Astrocyte of the spinal cord (primary cell): ENCODE results near the gene IMPA2.

Source experiments
- DNase-seq: peaks from one replicate; pipeline ENCODE4 v3.0.0; 2011; ENCODE audit warnings: low read depth, low spot score
- H3K4me3 ChIP-seq: 2 replicates; pipeline ENCODE4 v1.5.1; 2011; ENCODE audit warnings: low read depth, mild to moderate bottlenecking, low read length, moderate library complexity
- CTCF ChIP-seq: IDR thresholded peaks from 2 replicates; pipeline ENCODE4 v1.5.1; 2012; ENCODE audit warnings: low read depth, mild to moderate bottlenecking, low read length, inconsistent platforms
- in situ Hi-C: cut with HindIII; loops from 2 replicates; pipeline ENCODE4 v1.10.0; 2017; ENCODE audit warnings: low sequenced_read_pairs

The IMPA2 gene

GRCh38 chr18:12014521-12015415 is 33.5 kb downstream of the IMPA2 start:
- no peak for DNase-seq

GRCh38 chr18:12015416-12016062 is 34.2 kb downstream of the IMPA2 start:
- H3K4me3 ChIP-seq = no peak overlapping the region
- in situ Hi-C loops = no loop called here
- no peak for TF ChIP-seq CTCF
- DNase-seq = peak; percentile 46

More at GRCh38 chr18:12014521-12015415, 33.5 kb downstream of the IMPA2 start:
- TF ChIP-seq CTCF = no peak
- in situ Hi-C loops = no loop called here
- no peak overlapping the region for H3K4me3 ChIP-seq

GRCh38 chr18:12017081-12017480 is 35.8 kb downstream of the IMPA2 start:
- in situ Hi-C loops = no loop called here
- TF ChIP-seq CTCF = no peak
- H3K4me3 ChIP-seq = no peak overlapping the region
- DNase-seq = no peak

GRCh38 chr18:12018861-12019260 is 37.6 kb downstream of the IMPA2 start:
- H3K4me3 ChIP-seq = no peak overlapping the region
- no peak for DNase-seq
- TF ChIP-seq CTCF = no peak
- in situ Hi-C loops = no loop called here

- in situ Hi-C loops = no loop called here
- TF ChIP-seq CTCF = no peak
- DNase-seq = no peak
- no peak overlapping the region for H3K4me3 ChIP-seq
These were observed 39.8 kb downstream of the IMPA2 start for GRCh38 chr18:12021077-12021476.

GRCh38 chr18:12021596-12021995 is 40.3 kb downstream of the IMPA2 start:
- TF ChIP-seq CTCF = no peak
- H3K4me3 ChIP-seq = no peak overlapping the region
- in situ Hi-C loops = no loop called here
- DNase-seq = no peak
